Suprapubic skin (tissue), 4 donors: ENCODE data around the gene NFKBIE. TPM values are rescaled to one million over a fixed set of nuclear protein-coding genes. Genes with fewer than 3 reads are reported as not detected.

Source experiments
- DNase-seq, 2 donors: peaks; one replicate each; pipeline ENCODE4 v3.0.0-alpha.2; 2019; ENCODE audit warnings: low spot score in 2 of 2
- H3K27ac ChIP-seq: fragments of 200-600 bp; sonication (generic); one replicate; pipeline ENCODE4 v1.5.1; 2019
- H3K27me3 ChIP-seq: fragments of 200-600 bp; sonication (generic); one replicate; pipeline ENCODE4 v1.5.1; 2019
- H3K36me3 ChIP-seq: fragments of 200-600 bp; sonication (generic); one replicate; pipeline ENCODE4 v1.5.1; 2019
- H3K4me1 ChIP-seq: fragments of 200-600 bp; sonication (generic); one replicate; pipeline ENCODE4 v1.5.1; 2019
- H3K4me3 ChIP-seq: fragments of 200-600 bp; sonication (generic); one replicate; pipeline ENCODE4 v1.5.1; 2019; ENCODE audit warnings: mild to moderate bottlenecking
- H3K9me3 ChIP-seq: fragments of 200-600 bp; sonication (generic); one replicate; pipeline ENCODE4 v1.5.1; 2019
- CTCF ChIP-seq, 2 donors: fragments of 200-600 bp in 1 of 2; fragments of 450-650 bp in 1 of 2; sonication (generic) in 1 of 2; IDR thresholded peaks; one replicate each; pipeline ENCODE4 v1.5.1; 2016 to 2019; ENCODE audit warnings: antibody characterized with exemption in 2 of 2, mild to moderate bottlenecking in 1 of 2, moderate library complexity in 1 of 2
- EP300 ChIP-seq: sonication (generic); formaldehyde crosslinking; IDR thresholded peaks from one replicate; pipeline ENCODE4 v1.6.1; 2017; ENCODE audit warnings: antibody characterized with exemption
- POLR2A ChIP-seq, 2 donors: fragments of 450-650 bp; IDR thresholded peaks; one replicate each; pipeline ENCODE4 v1.6.1; 2017; ENCODE audit warnings: antibody characterized with exemption in 2 of 2, mild to moderate bottlenecking in 2 of 2, moderate library complexity in 2 of 2
- POLR2AphosphoS5 ChIP-seq, 3 donors: sonication (generic); formaldehyde crosslinking; IDR thresholded peaks; one replicate each; pipeline ENCODE4 v1.6.1; 2017; ENCODE audit warnings: antibody characterized with exemption in 3 of 3
- WGBS: methylation state at CpG from one replicate; pipeline ENCODE4 v1.1.5; 2018; 5-methylcytosine and 5-hydroxymethylcytosine counted together
- total RNA-seq, 4 donors: library from RNA; depleted of rRNA; stranded (reverse); fragments of >200 nt; gene quantifications; one replicate each; pipeline ENCODE4 v1.1.0, GENCODE V29; 2016

Gene NFKBIE
- total RNA-seq, 4 donors from 2014 or later, result 12.9 to 25.0 (median 16.1) TPM

GRCh38 chr6:44304282-44305199, 39.2 kb upstream of the NFKBIE start:
- Histone ChIP-seq H3K27ac (no peak overlapping the region), H3K9me3 (no peaks in the 10 kb centered on the region), H3K36me3 (peaks cover 93% of the 10 kb centered on the region), H3K4me3 (no peak overlapping the region), H3K4me1 (no peaks in the 10 kb centered on the region), H3K27me3 (no peaks in the 10 kb centered on the region)
- TF ChIP-seq POLR2AphosphoS5 (IDR thresholded peaks at IDR 0.05), result no peak
- TF ChIP-seq CTCF (IDR thresholded peaks at IDR 0.05), result peak; percentile 12 to 67
- DNase-seq, result no peak
- WGBS, result 75% methylated on average over 15 of the region's 25 CpGs

GRCh38 chr6:44303842-44304241, 38.5 kb upstream of the NFKBIE start:
- Histone ChIP-seq H3K27ac (no peak overlapping the region), H3K27me3 (no peaks in the 10 kb centered on the region), H3K9me3 (no peaks in the 10 kb centered on the region), H3K4me1 (no peaks in the 10 kb centered on the region), H3K4me3 (no peak overlapping the region), H3K36me3 (peaks cover 86% of the 10 kb centered on the region)
- TF ChIP-seq EP300 (no peak), CTCF (IDR thresholded peaks at IDR 0.05) (no peak), POLR2A (IDR thresholded peaks at IDR 0.05) (no peak), POLR2AphosphoS5 (IDR thresholded peaks at IDR 0.05) (no peak)
- DNase-seq, result peak in 1 of 2 donors; percentile 59
- 95% methylated on average over 6 of the region's 6 CpGs for WGBS

GRCh38 chr6:44302856-44303255, 37.5 kb upstream of the NFKBIE start:
- H3K4me3 ChIP-seq, result no peak overlapping the region
- no peaks in the 10 kb centered on the region for H3K27me3 ChIP-seq
- no peaks in the 10 kb centered on the region for H3K9me3 ChIP-seq
- peaks cover 79% of the 10 kb centered on the region for H3K36me3 ChIP-seq
- H3K4me1 ChIP-seq, result peaks cover 3% of the 10 kb centered on the region
- TF ChIP-seq POLR2AphosphoS5 (IDR thresholded peaks at IDR 0.05) (no peak), POLR2A (IDR thresholded peaks at IDR 0.05) (no peak)
- DNase-seq, result peak in 1 of 2 donors; percentile 67
- WGBS, result 88% methylated on average over 12 of the region's 12 CpGs
- H3K27ac ChIP-seq, result no peak overlapping the region

- TF ChIP-seq CTCF (IDR thresholded peaks at IDR 0.05) (no peak), POLR2A (IDR thresholded peaks at IDR 0.05) (no peak), POLR2AphosphoS5 (IDR thresholded peaks at IDR 0.05) (no peak), EP300 (no peak)
- Histone ChIP-seq H3K4me1 (peaks cover 12% of the 10 kb centered on the region), H3K27ac (no peak overlapping the region), H3K9me3 (no peaks in the 10 kb centered on the region), H3K36me3 (peaks cover 70% of the 10 kb centered on the region), H3K4me3 (no peak overlapping the region), H3K27me3 (peaks cover 7% of the 10 kb centered on the region)
- WGBS, result 82% methylated on average over 5 of the region's 14 CpGs
- peak in 1 of 2 donors; percentile 49 for DNase-seq
These were observed 36.6 kb upstream of the NFKBIE start for GRCh38 chr6:44301782-44302564.

- WGBS, result 90% methylated on average over 2 of the region's 8 CpGs
- Histone ChIP-seq H3K36me3 (peaks cover 61% of the 10 kb centered on the region), H3K9me3 (no peaks in the 10 kb centered on the region), H3K27me3 (peaks cover 16% of the 10 kb centered on the region), H3K27ac (no peak overlapping the region), H3K4me3 (no peak overlapping the region), H3K4me1 (peaks cover 14% of the 10 kb centered on the region)
- no peak for TF ChIP-seq POLR2A (IDR thresholded peaks at IDR 0.05)
- TF ChIP-seq POLR2AphosphoS5 (IDR thresholded peaks at IDR 0.05), result no peak
- TF ChIP-seq CTCF (IDR thresholded peaks at IDR 0.05), result no peak
- no peak for TF ChIP-seq EP300
- DNase-seq, result peak in 1 of 2 donors; percentile 74
These were observed 35.8 kb upstream of the NFKBIE start for GRCh38 chr6:44301106-44301505.
